Esophagus muscularis mucosa (tissue), 4 donors: ENCODE measurements around the gene FAAH. TPM values are rescaled to one million over a fixed set of nuclear protein-coding genes. Genes with fewer than 3 reads are reported as not detected.
A peak's percentile ranks its signal among the peaks of the same experiment; 100 is the strongest.

Experiments used
- DNase-seq: peaks from one replicate; pipeline ENCODE4 v3.0.0-alpha.2; 2017; ENCODE audit errors: extremely low spot score
- H3K27ac ChIP-seq, 4 donors: fragments of 200-600 bp; sonication (generic); replicated peaks in 1 of 4; 1 replicate in 3 of 4; 2 replicates in 1 of 4; pipeline ENCODE4 v1.5.1; 2016 to 2019; ENCODE audit warnings: mild to moderate bottlenecking in 1 of 4
- H3K27me3 ChIP-seq, 4 donors: fragments of 200-600 bp; sonication (generic); one replicate each; pipeline versions ENCODE4 v1.5.1 to v1.6.0; 2016 to 2019
- H3K36me3 ChIP-seq, 4 donors: fragments of 200-600 bp; sonication (generic); one replicate each; pipeline ENCODE4 v1.5.1; 2016 to 2019
- H3K4me1 ChIP-seq, 4 donors: fragments of 200-600 bp; sonication (generic); one replicate each; pipeline ENCODE4 v1.5.1; 2016 to 2019
- H3K4me3 ChIP-seq, 4 donors: fragments of 200-600 bp; sonication (generic); 1 replicate in 2 of 4; 2 replicates in 2 of 4; pipeline ENCODE4 v1.5.1; 2016 to 2019; ENCODE audit warnings: mild to moderate bottlenecking in 4 of 4, moderate library complexity in 1 of 4
- H3K9me3 ChIP-seq, 4 donors: fragments of 200-600 bp; sonication (generic); 1 replicate in 3 of 4; 2 replicates in 1 of 4; pipeline ENCODE4 v1.5.1; 2016 to 2019
- CTCF ChIP-seq, 3 experiments: fragments of 200-600 bp in 2 of 3; fragments of 450-650 bp in 1 of 3; sonication (generic) in 2 of 3; IDR thresholded peaks; one replicate each; pipeline ENCODE4 v1.5.1; 2017 to 2019; ENCODE audit warnings: antibody characterized with exemption in 3 of 3, mild to moderate bottlenecking in 2 of 3, moderate library complexity in 1 of 3
- EP300 ChIP-seq: sonication (generic); formaldehyde crosslinking; IDR thresholded peaks from one replicate; pipeline ENCODE4 v1.6.1; 2017; ENCODE audit warnings: antibody characterized with exemption
- POLR2A ChIP-seq: fragments of 450-650 bp; IDR thresholded peaks from one replicate; pipeline ENCODE4 v1.6.1; 2017; ENCODE audit warnings: antibody characterized with exemption, moderate library complexity, mild to moderate bottlenecking, low read depth
- POLR2AphosphoS5 ChIP-seq, 2 donors: sonication (generic); formaldehyde crosslinking; IDR thresholded peaks; one replicate each; pipeline ENCODE4 v1.6.1; 2017; ENCODE audit warnings: antibody characterized with exemption in 2 of 2
- WGBS: methylation state at CpG from one replicate; pipeline ENCODE4 v1.1.5; 2018; 5-methylcytosine and 5-hydroxymethylcytosine counted together
- intact Hi-C: fragments of 100-400 bp; cut with DNase I; formaldehyde crosslinking; loops from one replicate; pipeline ENCODE4 v1.15.1; 2023
- total RNA-seq, 4 donors: library from RNA; depleted of rRNA; stranded (reverse); fragments of >200 nt; gene quantifications; one replicate each; pipeline versions ENCODE4 v1.1.0 to v1.2.1, GENCODE V29; 2016

FAAH gene
- total RNA-seq, 4 donors from 2014 or later = 3.7 to 10.6 (median 8.4) TPM

GRCh38 chr1:46448109-46448911 lies 54.2 kb downstream of the FAAH start:
- H3K4me1 ChIP-seq = peaks cover 4 to 18% (median 15%) of the 10 kb centered on the region in 4 donors
- no peaks in the 10 kb centered on the region for H3K9me3 ChIP-seq
- peaks cover 0 to 72% (median 15%) of the 10 kb centered on the region in 4 donors for H3K27me3 ChIP-seq
- no peak for TF ChIP-seq POLR2A
- no peak for TF ChIP-seq POLR2AphosphoS5 (IDR thresholded peaks at IDR 0.05)
- no peak for TF ChIP-seq EP300
- TF ChIP-seq CTCF (IDR thresholded peaks at IDR 0.05) = no peak
- no peaks in the 10 kb centered on the region for H3K36me3 ChIP-seq
- intact Hi-C loops = no loop called here
- no peak for DNase-seq
- 6% methylated on average over 49 of the region's 76 CpGs for WGBS
- H3K4me3 ChIP-seq = peak overlapping the region; percentile 45 to 56 (median 48)
- no peak overlapping the region for H3K27ac ChIP-seq

GRCh38 chr1:46449223-46450159 lies 55.4 kb downstream of the FAAH start:
- no peaks in the 10 kb centered on the region for H3K9me3 ChIP-seq
- H3K4me3 ChIP-seq = no peak overlapping the region
- no peak for TF ChIP-seq POLR2AphosphoS5 (IDR thresholded peaks at IDR 0.05)
- no peak for TF ChIP-seq EP300
- TF ChIP-seq POLR2A = no peak
- no peak for TF ChIP-seq CTCF (IDR thresholded peaks at IDR 0.05)
- H3K27ac ChIP-seq = no peak overlapping the region
- peaks cover 4 to 18% (median 15%) of the 10 kb centered on the region in 4 donors for H3K4me1 ChIP-seq
- intact Hi-C loops = no loop called here
- H3K27me3 ChIP-seq = peaks cover 0 to 82% (median 15%) of the 10 kb centered on the region in 4 donors
- WGBS = 83% methylated on average over 6 of the region's 6 CpGs
- no peak for DNase-seq
- H3K36me3 ChIP-seq = no peaks in the 10 kb centered on the region

GRCh38 chr1:46450160-46450517 lies 56.0 kb downstream of the FAAH start:
- Histone ChIP-seq H3K4me1 (peaks cover 4 to 18% (median 15%) of the 10 kb centered on the region in 4 donors), H3K27me3 (peaks cover 0 to 87% (median 15%) of the 10 kb centered on the region in 4 donors), H3K36me3 (no peaks in the 10 kb centered on the region), H3K27ac (no peak overlapping the region), H3K4me3 (no peak overlapping the region), H3K9me3 (no peaks in the 10 kb centered on the region)
- TF ChIP-seq POLR2AphosphoS5 (IDR thresholded peaks at IDR 0.05) = no peak
- no peak for TF ChIP-seq CTCF (IDR thresholded peaks at IDR 0.05)
- TF ChIP-seq POLR2A = no peak
- TF ChIP-seq EP300 = no peak
- intact Hi-C loops = no loop called here
- DNase-seq = no peak
- 100% methylated on average over 1 of the region's 1 CpG for WGBS

GRCh38 chr1:46451948-46452930 lies 58.1 kb downstream of the FAAH start:
- intact Hi-C loops = no loop called here
- 84% methylated on average over 5 of the region's 5 CpGs for WGBS
- no peak overlapping the region for H3K4me3 ChIP-seq
- peaks cover 4 to 15% (median 12%) of the 10 kb centered on the region in 4 donors for H3K4me1 ChIP-seq
- H3K36me3 ChIP-seq = no peaks in the 10 kb centered on the region
- H3K27ac ChIP-seq = no peak overlapping the region
- DNase-seq = no peak
- H3K27me3 ChIP-seq = peaks cover 0 to 92% (median 11%) of the 10 kb centered on the region in 4 donors
- no peaks in the 10 kb centered on the region for H3K9me3 ChIP-seq
- no peak for TF ChIP-seq EP300
- no peak for TF ChIP-seq POLR2AphosphoS5 (IDR thresholded peaks at IDR 0.05)
- no peak for TF ChIP-seq POLR2A
- no peak for TF ChIP-seq CTCF (IDR thresholded peaks at IDR 0.05)
